Measurements from ENCODE around the gene INHBE.

Gene INHBE

GRCh38 chr12:57450057-57450456 is 5.0 kb upstream of the INHBE start:
- TF ChIP-seq OSR1 (CRISPR knock-in tag; IDR thresholded peaks at IDR 0.05): no peak
- no peak for ATAC-seq

GRCh38 chr12:57451233-57451778 is 3.8 kb upstream of the INHBE start:
- ATAC-seq: no peak
- TF ChIP-seq PATZ1 (CRISPR knock-in tag; IDR thresholded peaks at IDR 0.05; ENCODE audit: borderline replicate concordance) (no peak), RARB (CRISPR knock-in tag; IDR thresholded peaks at IDR 0.05) (no peak), TSHZ2 (CRISPR knock-in tag; IDR thresholded peaks at IDR 0.05) (no peak), ZNF565 (CRISPR knock-in tag; conservative IDR thresholded peaks at IDR 0.05; ENCODE audit: low read depth) (no peak), ZC3H10 (CRISPR knock-in tag; IDR thresholded peaks at IDR 0.05) (no peak), TOX (CRISPR knock-in tag; IDR thresholded peaks at IDR 0.05; ENCODE audit: borderline replicate concordance) (no peak), OSR1 (CRISPR knock-in tag; IDR thresholded peaks at IDR 0.05) (no peak), POU6F1 (CRISPR knock-in tag; IDR thresholded peaks at IDR 0.05; ENCODE audit: borderline replicate concordance, low read depth) (no peak), SNAI2 (CRISPR knock-in tag; IDR thresholded peaks at IDR 0.05) (no peak), CSRNP3 (CRISPR knock-in tag; IDR thresholded peaks at IDR 0.05) (no peak), CSDC2 (CRISPR knock-in tag; IDR thresholded peaks at IDR 0.05) (no peak), TCF4 (CRISPR knock-in tag; IDR thresholded peaks at IDR 0.05; ENCODE audit: borderline replicate concordance) (no peak), PPARA (CRISPR knock-in tag; IDR thresholded peaks at IDR 0.05; ENCODE audit: borderline replicate concordance) (no peak), ZFP3 (CRISPR knock-in tag; IDR thresholded peaks at IDR 0.05) (no peak), ARNTL (CRISPR knock-in tag; IDR thresholded peaks at IDR 0.05; ENCODE audit: borderline replicate concordance, low read depth) (no peak)
- TF ChIP-seq, protein P1, sequence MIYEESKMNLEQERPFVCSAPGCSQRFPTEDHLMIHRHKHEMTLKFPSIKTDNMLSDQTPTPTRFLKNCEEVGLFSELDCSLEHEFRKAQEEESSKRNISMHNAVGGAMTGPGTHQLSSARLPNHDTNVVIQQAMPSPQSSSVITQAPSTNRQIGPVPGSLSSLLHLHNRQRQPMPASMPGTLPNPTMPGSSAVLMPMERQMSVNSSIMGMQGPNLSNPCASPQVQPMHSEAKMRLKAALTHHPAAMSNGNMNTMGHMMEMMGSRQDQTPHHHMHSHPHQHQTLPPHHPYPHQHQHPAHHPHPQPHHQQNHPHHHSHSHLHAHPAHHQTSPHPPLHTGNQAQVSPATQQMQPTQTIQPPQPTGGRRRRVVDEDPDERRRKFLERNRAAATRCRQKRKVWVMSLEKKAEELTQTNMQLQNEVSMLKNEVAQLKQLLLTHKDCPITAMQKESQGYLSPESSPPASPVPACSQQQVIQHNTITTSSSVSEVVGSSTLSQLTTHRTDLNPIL (CRISPR knock-in tag; IDR thresholded peaks at IDR 0.05; ENCODE audit: low read depth): no peak

DNA sequence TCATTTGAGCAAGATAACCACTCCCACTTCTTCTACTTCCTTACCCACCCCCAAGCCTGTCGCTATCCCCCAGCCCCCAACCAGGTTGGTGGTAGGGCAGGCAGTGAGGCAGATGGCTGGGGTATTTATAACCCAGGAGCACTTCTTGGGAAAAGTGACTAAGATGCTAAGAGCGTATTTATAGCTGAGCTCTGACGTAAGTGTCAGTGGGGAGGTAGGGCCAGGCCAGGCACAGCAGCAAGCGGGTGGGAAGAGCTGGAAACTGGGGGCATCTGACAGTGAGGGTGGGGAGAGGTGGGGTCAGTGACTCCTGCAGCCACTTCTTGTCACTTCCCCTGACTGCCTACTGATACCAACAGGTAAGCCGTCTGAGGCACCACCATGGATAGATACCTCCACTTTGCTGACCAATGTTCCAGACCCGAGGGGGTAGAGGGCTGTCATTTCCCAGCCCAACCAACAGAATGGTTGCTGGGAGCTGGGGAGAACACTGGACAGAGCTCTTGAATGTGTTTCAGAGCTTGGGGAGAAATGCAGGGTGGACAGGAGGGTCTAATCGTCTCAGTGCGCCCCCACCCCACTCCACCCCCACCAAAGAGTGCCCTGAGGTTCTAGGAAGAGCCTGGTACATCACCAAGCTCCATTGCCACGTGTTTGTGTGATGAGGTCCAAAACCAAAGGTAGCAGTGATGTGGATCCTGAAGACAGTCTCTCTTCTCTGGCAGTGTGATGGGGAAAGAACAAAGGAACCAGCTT is 2.7 kb upstream of the INHBE start:
- ATAC-seq: peak; percentile 62
- no peak for TF ChIP-seq SNAI2 (CRISPR knock-in tag; IDR thresholded peaks at IDR 0.05)
- no peak for TF ChIP-seq OSR1 (CRISPR knock-in tag; IDR thresholded peaks at IDR 0.05)
- TF ChIP-seq ZC3H10 (CRISPR knock-in tag; IDR thresholded peaks at IDR 0.05): no peak
- TF ChIP-seq BACH2 (CRISPR knock-in tag; IDR thresholded peaks at IDR 0.05; ENCODE audit: borderline replicate concordance): no peak
- no peak for TF ChIP-seq RARB (CRISPR knock-in tag; IDR thresholded peaks at IDR 0.05)
- no peak for TF ChIP-seq ISL1 (CRISPR knock-in tag; IDR thresholded peaks at IDR 0.05)
- no peak for TF ChIP-seq ZNF565 (CRISPR knock-in tag; conservative IDR thresholded peaks at IDR 0.05; ENCODE audit: low read depth)
- TF ChIP-seq TCF4 (CRISPR knock-in tag; IDR thresholded peaks at IDR 0.05; ENCODE audit: borderline replicate concordance): no peak
- TF ChIP-seq ESRRG (CRISPR knock-in tag; IDR thresholded peaks at IDR 0.05): no peak
- no peak for TF ChIP-seq PPARA (CRISPR knock-in tag; IDR thresholded peaks at IDR 0.05; ENCODE audit: borderline replicate concordance)
- TF ChIP-seq ZNF70 (CRISPR knock-in tag; IDR thresholded peaks at IDR 0.05): no peak
- TF ChIP-seq TSHZ2 (CRISPR knock-in tag; IDR thresholded peaks at IDR 0.05): no peak
- TF ChIP-seq CSRNP3 (CRISPR knock-in tag; IDR thresholded peaks at IDR 0.05): no peak
- TF ChIP-seq TOX (CRISPR knock-in tag; IDR thresholded peaks at IDR 0.05; ENCODE audit: borderline replicate concordance): no peak
- TF ChIP-seq, protein P1 (CRISPR knock-in tag; IDR thresholded peaks at IDR 0.05; ENCODE audit: low read depth): no peak

Data from SK-N-SH treated with all-trans-retinoic acid at 6 μM for 48 hours (cell line).